Adipocyte (in vitro differentiated cells): Measurements from ENCODE around the gene ELOVL3.

Experiments
- DNase-seq: peaks from one replicate; pipeline ENCODE4 v3.0.0-alpha.2; 2015; ENCODE audit warnings: low read depth
- H3K27me3 ChIP-seq: replicated peaks from 2 replicates; pipeline ENCODE4 v1.7.0; 2013; ENCODE audit warnings: mild to moderate bottlenecking, low read length, moderate library complexity; ENCODE audit not compliant: control insufficient read depth, insufficient read depth
- H3K36me3 ChIP-seq: 2 replicates; pipeline ENCODE4 v1.7.0; 2013; ENCODE audit warnings: low read length, mild to moderate bottlenecking, moderate library complexity; ENCODE audit not compliant: control insufficient read depth, insufficient read depth, severe bottlenecking
- H3K4me1 ChIP-seq: 2 replicates; pipeline ENCODE4 v1.7.0; 2013; ENCODE audit warnings: mild to moderate bottlenecking, low read length, moderate library complexity; ENCODE audit not compliant: control insufficient read depth, insufficient read depth
- H3K4me3 ChIP-seq: 2 replicates; pipeline ENCODE4 v1.7.0; 2013; ENCODE audit warnings: mild to moderate bottlenecking, low read length, moderate library complexity
- H3K9ac ChIP-seq: 2 replicates; pipeline ENCODE4 v1.7.0; 2013; ENCODE audit warnings: mild to moderate bottlenecking, low read length, moderate library complexity
- H3K9me3 ChIP-seq: 2 replicates; pipeline ENCODE4 v1.7.0; 2013; ENCODE audit warnings: mild to moderate bottlenecking, low read length, moderate library complexity; ENCODE audit not compliant: control insufficient read depth

ELOVL3 gene

GRCh38 chr10:102261842-102262241 lies 35.7 kb downstream of the ELOVL3 start:
- H3K9me3 ChIP-seq: no peaks in the 10 kb centered on the region
- H3K36me3 ChIP-seq: peaks cover 37% of the 10 kb centered on the region
- no peak for DNase-seq
- peaks cover 33% of the 10 kb centered on the region for H3K4me1 ChIP-seq
- H3K27me3 ChIP-seq: no peaks in the 10 kb centered on the region
- no peak overlapping the region for H3K9ac ChIP-seq
- H3K4me3 ChIP-seq: no peak overlapping the region

- H3K4me1 ChIP-seq: peaks cover 42% of the 10 kb centered on the region
- H3K4me3 ChIP-seq: no peak overlapping the region
- H3K36me3 ChIP-seq: peaks cover 37% of the 10 kb centered on the region
- no peak for DNase-seq
- no peak overlapping the region for H3K9ac ChIP-seq
- H3K27me3 ChIP-seq: no peaks in the 10 kb centered on the region
- no peaks in the 10 kb centered on the region for H3K9me3 ChIP-seq
Observed at GRCh38 chr10:102262744-102263370, 36.8 kb downstream of the ELOVL3 start.

GRCh38 chr10:102264371-102264770 lies 38.3 kb downstream of the ELOVL3 start:
- H3K36me3 ChIP-seq: peaks cover 31% of the 10 kb centered on the region
- no peaks in the 10 kb centered on the region for H3K27me3 ChIP-seq
- DNase-seq: no peak
- H3K9me3 ChIP-seq: no peaks in the 10 kb centered on the region
- H3K4me3 ChIP-seq: no peak overlapping the region
- H3K9ac ChIP-seq: no peak overlapping the region
- H3K4me1 ChIP-seq: peaks cover 57% of the 10 kb centered on the region

GRCh38 chr10:102266670-102267069 lies 40.6 kb downstream of the ELOVL3 start:
- DNase-seq: no peak
- H3K4me1 ChIP-seq: peaks cover 51% of the 10 kb centered on the region
- H3K27me3 ChIP-seq: no peaks in the 10 kb centered on the region
- H3K9ac ChIP-seq: no peak overlapping the region
- no peak overlapping the region for H3K4me3 ChIP-seq
- no peaks in the 10 kb centered on the region for H3K9me3 ChIP-seq
- peaks cover 10% of the 10 kb centered on the region for H3K36me3 ChIP-seq

GRCh38 chr10:102267748-102268147 lies 41.6 kb downstream of the ELOVL3 start:
- Histone ChIP-seq H3K4me3 (peak overlapping the region; percentile 46), H3K36me3 (peaks cover under 1% of the 10 kb centered on the region), H3K9me3 (no peaks in the 10 kb centered on the region), H3K4me1 (peaks cover 41% of the 10 kb centered on the region), H3K27me3 (no peaks in the 10 kb centered on the region), H3K9ac (peak overlapping the region; percentile 57)
- peak; percentile 84 for DNase-seq

- peak overlapping the region; percentile 46 for H3K4me3 ChIP-seq
- no peaks in the 10 kb centered on the region for H3K27me3 ChIP-seq
- H3K4me1 ChIP-seq: peaks cover 34% of the 10 kb centered on the region
- no peaks in the 10 kb centered on the region for H3K9me3 ChIP-seq
- H3K9ac ChIP-seq: peak overlapping the region; percentile 57
- no peaks in the 10 kb centered on the region for H3K36me3 ChIP-seq
- DNase-seq: peak; percentile 59
Observed at GRCh38 chr10:102268375-102268888, 42.3 kb downstream of the ELOVL3 start.

- Histone ChIP-seq H3K9ac (no peak overlapping the region), H3K9me3 (no peaks in the 10 kb centered on the region), H3K27me3 (no peaks in the 10 kb centered on the region), H3K36me3 (no peaks in the 10 kb centered on the region), H3K4me1 (peaks cover 30% of the 10 kb centered on the region), H3K4me3 (no peak overlapping the region)
- peak; percentile 22 for DNase-seq
Observed at GRCh38 chr10:102269017-102269416, 42.9 kb downstream of the ELOVL3 start.

- H3K9me3 ChIP-seq: no peaks in the 10 kb centered on the region
- DNase-seq: no peak
- peaks cover 6% of the 10 kb centered on the region for H3K4me1 ChIP-seq
- peaks cover 9% of the 10 kb centered on the region for H3K36me3 ChIP-seq
- no peak overlapping the region for H3K9ac ChIP-seq
- H3K27me3 ChIP-seq: no peaks in the 10 kb centered on the region
- H3K4me3 ChIP-seq: no peak overlapping the region
Observed at GRCh38 chr10:102274062-102274461, 48.0 kb downstream of the ELOVL3 start.

GRCh38 chr10:102275343-102275742 lies 49.2 kb downstream of the ELOVL3 start:
- no peak overlapping the region for H3K9ac ChIP-seq
- H3K27me3 ChIP-seq: no peaks in the 10 kb centered on the region
- no peaks in the 10 kb centered on the region for H3K9me3 ChIP-seq
- H3K4me1 ChIP-seq: peaks cover 4% of the 10 kb centered on the region
- H3K4me3 ChIP-seq: no peak overlapping the region
- H3K36me3 ChIP-seq: peaks cover 9% of the 10 kb centered on the region
- no peak for DNase-seq

GRCh38 chr10:102279104-102279503 lies 53.0 kb downstream of the ELOVL3 start:
- Histone ChIP-seq H3K9ac (no peak overlapping the region), H3K9me3 (no peaks in the 10 kb centered on the region), H3K4me3 (no peak overlapping the region), H3K27me3 (no peaks in the 10 kb centered on the region), H3K36me3 (peaks cover 17% of the 10 kb centered on the region), H3K4me1 (peaks cover 14% of the 10 kb centered on the region)
- DNase-seq: no peak
